ENCODE data around the gene PRSS58.

The PRSS58 gene

DNA sequence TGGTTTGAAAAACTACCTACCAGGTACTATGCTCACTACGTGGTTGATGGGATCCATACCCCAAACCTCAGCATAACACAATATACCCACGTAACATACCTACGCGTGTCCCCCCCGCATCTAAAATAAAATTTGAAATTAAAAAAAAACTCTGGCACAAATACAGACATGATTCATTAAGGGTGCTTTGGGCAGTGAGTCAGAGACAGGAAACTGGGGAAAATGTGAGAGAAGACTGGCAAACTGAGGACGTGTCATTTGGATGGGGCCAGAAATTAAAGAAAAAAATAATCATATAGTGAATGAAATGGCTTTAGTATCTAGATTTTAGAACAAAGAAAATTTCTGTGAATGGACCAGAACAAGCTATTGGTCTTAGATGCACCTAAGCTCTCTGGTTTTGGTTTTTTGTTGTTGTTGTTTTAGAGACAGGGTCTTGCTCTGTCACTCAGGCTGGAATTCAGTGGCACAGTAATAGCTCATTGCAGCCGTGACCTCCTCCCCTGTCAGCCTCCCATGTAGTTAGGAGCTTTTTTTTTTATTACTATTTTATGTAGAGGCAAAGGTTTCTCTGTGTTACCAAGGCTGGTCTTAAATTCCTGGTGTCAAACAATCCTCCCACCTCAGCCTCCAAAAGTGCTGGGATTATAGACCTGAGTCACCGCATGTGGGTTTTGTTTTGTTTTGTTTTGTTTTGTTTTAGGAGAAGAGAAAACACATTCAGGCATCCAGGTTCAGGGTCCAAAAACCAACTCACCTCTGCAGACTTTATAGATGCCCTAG is 5.9 kb upstream of the PRSS58 start:
- TF ChIP-seq, protein P1, sequence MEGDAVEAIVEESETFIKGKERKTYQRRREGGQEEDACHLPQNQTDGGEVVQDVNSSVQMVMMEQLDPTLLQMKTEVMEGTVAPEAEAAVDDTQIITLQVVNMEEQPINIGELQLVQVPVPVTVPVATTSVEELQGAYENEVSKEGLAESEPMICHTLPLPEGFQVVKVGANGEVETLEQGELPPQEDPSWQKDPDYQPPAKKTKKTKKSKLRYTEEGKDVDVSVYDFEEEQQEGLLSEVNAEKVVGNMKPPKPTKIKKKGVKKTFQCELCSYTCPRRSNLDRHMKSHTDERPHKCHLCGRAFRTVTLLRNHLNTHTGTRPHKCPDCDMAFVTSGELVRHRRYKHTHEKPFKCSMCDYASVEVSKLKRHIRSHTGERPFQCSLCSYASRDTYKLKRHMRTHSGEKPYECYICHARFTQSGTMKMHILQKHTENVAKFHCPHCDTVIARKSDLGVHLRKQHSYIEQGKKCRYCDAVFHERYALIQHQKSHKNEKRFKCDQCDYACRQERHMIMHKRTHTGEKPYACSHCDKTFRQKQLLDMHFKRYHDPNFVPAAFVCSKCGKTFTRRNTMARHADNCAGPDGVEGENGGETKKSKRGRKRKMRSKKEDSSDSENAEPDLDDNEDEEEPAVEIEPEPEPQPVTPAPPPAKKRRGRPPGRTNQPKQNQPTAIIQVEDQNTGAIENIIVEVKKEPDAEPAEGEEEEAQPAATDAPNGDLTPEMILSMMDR (IDR thresholded peaks at IDR 0.05; ENCODE audit: insufficient read depth, low read depth, low read length, missing control alignments): no peak
- H3K4me3 ChIP-seq (ENCODE audit: low read length): no peak overlapping the region
- DNase-seq (ENCODE audit: low read depth): peak; percentile 61

DNA sequence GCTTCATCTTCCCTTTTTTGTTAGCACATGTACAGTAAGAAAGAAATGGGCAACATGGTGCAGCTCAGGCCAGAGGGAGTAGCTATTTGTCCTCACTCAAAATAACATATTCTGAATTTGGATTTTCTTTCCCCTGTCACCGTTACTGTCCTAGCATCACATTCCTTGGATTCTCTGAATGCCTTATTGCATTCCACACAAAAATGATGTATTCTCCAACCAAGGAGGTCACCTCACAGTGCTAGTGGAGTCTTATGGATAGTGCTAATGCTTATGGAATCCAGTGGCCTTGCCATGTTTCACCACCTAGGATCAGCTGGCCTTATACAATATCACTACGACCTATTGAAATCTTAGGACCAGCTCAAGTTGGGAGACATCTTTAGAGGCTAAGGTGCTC is 7.2 kb downstream of the PRSS58 start:
- H3K4me3 ChIP-seq (ENCODE audit: low read length): no peak overlapping the region
- DNase-seq (ENCODE audit: low read depth): no peak
- TF ChIP-seq, protein P1 (IDR thresholded peaks at IDR 0.05; ENCODE audit: insufficient read depth, low read depth, low read length, missing control alignments): no peak

DNA sequence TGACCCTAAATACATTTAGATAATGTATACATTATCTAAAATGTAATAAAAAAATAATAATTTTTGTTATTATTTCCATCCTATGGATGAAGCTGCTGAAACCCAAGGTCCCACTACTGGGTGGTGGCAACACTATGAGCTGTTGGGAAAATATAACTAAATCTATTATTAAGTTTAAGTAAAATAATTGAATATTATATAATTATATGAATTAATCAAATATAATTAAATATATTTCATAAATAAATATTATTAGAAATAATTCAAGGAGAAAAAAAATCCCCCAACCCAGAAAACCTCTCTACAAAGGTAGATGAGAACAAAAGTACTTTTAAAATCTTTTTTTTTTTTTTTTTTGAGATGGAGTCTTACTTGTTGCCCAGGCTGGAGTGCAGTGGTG is 7.9 kb downstream of the PRSS58 start:
- no peak overlapping the region for H3K4me3 ChIP-seq (ENCODE audit: low read length)
- TF ChIP-seq, protein P1 (IDR thresholded peaks at IDR 0.05; ENCODE audit: insufficient read depth, low read depth, low read length, missing control alignments): no peak
- no peak for DNase-seq (ENCODE audit: low read depth)

DNA sequence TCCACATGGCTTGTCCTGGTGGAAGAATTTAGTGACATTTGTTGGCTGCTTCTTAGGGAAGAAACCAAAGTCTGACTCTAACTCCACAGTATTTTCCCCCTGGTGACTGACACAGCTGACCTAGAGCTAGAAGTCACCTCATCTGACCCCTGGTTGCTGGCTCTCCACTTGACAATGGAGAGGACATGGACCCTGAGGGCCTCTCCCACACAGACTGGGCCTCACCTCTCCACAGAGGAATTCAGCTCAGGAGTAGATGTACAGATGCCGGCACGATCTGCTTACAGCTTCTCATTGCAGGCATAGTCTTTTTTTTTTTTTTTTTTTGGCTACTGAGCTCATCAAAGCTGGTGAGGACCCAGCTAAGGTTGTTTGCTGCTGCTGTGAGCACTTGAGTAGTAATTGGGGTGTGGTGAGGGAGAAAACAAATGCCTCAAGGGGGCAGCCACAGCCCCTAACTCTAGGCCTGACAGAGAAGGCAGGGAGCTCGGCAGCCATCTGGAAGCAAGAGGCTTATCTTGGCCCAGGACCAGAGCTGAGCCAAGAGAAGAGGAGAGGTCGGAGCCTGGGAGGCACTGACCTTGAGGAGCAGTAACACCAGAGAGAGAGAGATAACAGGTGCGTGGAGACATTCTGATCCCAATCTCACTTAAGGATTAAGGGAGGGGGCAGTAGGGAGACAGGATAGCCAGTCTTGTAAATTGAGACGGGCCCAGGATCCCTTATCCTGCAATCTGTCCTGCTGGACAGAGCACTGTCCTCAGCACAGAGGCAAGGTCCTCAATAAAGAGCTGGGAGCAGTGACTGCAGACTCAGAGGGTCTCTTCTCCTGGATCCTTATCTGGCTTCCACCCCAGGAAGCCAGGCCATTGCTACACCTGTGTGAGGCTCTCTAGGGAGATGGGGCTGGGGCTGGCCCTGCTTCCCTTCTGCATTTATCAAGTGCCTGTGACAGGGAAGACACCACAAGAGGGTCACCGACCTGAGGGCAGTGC is 9.4 kb downstream of the PRSS58 start:
- TF ChIP-seq, protein P1 (IDR thresholded peaks at IDR 0.05; ENCODE audit: insufficient read depth, low read depth, low read length, missing control alignments): no peak
- no peak overlapping the region for H3K4me3 ChIP-seq (ENCODE audit: low read length)
- no peak for DNase-seq (ENCODE audit: low read depth)

DNA sequence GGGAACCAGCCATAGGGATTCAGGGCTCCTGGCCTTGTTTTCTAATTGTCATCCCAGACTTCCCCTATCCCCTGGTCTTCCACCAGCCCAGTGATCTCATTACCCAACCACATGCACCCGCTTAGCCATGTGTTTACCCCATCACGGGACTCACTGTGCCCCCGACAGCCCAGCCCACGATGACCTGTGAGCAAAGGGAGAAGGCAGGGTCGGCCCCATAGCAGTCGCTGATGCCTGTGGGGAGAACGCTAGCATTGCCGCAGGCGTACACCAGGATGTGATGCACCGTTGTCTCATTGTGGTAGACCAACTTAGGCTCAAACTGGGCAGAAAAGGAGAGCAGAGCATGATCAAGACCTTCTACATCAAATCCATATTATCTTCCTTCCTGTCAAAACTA is 14.0 kb downstream of the PRSS58 start:
- no peak overlapping the region for H3K4me3 ChIP-seq (ENCODE audit: low read length)
- TF ChIP-seq, protein P1 (IDR thresholded peaks at IDR 0.05; ENCODE audit: insufficient read depth, low read depth, low read length, missing control alignments): no peak
- no peak for DNase-seq (ENCODE audit: low read depth)

DNA sequence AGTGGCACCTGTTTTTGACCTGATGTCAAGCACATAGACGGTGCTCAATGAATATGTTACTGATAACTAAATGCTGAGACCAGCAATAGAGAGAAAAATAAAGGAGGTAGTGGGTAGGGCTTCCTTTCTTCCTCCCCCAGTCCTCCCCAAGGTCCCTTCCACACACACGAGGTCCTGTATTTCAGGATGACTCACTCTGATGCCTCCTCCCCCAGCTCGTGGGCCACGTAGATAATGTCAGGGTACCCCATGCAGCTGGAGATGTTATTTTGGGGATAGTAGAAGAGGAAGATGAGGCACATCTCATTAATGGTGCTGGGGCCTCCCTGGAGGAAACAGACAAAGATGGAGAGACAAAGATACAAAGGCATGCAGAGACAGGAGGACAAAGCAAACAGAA is 17.3 kb downstream of the PRSS58 start:
- TF ChIP-seq, protein P1 (IDR thresholded peaks at IDR 0.05; ENCODE audit: insufficient read depth, low read depth, low read length, missing control alignments): no peak
- H3K4me3 ChIP-seq (ENCODE audit: low read length): no peak overlapping the region
- DNase-seq (ENCODE audit: low read depth): no peak
